ENCODE measurements around the gene JSRP1. TPM values are rescaled to one million over a fixed set of nuclear protein-coding genes. Genes with fewer than 3 reads are reported as not detected.
A peak's percentile ranks its signal among the peaks of the same experiment; 100 is the strongest.

The JSRP1 gene
- total RNA-seq, 1 donor from 2014 or later = not detected

DNA sequence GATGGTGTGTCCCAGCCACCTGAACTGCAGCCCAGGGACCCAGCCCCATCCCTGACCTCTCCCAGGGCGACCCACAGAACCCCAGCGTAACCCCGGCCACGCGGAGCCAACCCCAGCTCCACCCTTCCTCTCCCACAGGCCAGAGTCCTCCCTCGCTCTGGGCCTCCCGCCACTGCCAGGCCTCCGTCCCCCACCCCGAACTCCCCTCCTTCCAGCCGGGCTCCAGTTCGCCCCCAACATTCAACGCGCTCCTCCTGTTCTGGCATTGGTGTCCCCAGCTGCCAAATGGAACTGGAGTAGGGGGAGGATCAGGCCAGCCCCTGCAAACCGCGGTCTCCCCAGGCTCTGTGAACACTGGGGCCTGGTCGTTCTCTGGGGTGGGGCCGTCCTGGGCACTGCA, 44.3 kb upstream of the JSRP1 start:
- Mint-ChIP-seq H3K27me3 (ENCODE audit: unreplicated experiment) (peaks cover 9% of the 10 kb centered on the region), H3K36me3 (ENCODE audit: unreplicated experiment) (no peaks in the 10 kb centered on the region), H3K4me3 (ENCODE audit: unreplicated experiment) (no peak overlapping the region), H3K9me3 (ENCODE audit: unreplicated experiment) (peaks cover 2% of the 10 kb centered on the region), H3K4me1 (ENCODE audit: low read depth, unreplicated experiment) (peaks cover 3% of the 10 kb centered on the region), H3K27ac (ENCODE audit: unreplicated experiment) (no peak overlapping the region)
- TF ChIP-seq, protein P1, sequence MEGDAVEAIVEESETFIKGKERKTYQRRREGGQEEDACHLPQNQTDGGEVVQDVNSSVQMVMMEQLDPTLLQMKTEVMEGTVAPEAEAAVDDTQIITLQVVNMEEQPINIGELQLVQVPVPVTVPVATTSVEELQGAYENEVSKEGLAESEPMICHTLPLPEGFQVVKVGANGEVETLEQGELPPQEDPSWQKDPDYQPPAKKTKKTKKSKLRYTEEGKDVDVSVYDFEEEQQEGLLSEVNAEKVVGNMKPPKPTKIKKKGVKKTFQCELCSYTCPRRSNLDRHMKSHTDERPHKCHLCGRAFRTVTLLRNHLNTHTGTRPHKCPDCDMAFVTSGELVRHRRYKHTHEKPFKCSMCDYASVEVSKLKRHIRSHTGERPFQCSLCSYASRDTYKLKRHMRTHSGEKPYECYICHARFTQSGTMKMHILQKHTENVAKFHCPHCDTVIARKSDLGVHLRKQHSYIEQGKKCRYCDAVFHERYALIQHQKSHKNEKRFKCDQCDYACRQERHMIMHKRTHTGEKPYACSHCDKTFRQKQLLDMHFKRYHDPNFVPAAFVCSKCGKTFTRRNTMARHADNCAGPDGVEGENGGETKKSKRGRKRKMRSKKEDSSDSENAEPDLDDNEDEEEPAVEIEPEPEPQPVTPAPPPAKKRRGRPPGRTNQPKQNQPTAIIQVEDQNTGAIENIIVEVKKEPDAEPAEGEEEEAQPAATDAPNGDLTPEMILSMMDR (IDR thresholded peaks at IDR 0.05; ENCODE audit: partially characterized antibody, unreplicated experiment) = no peak
- no peak for DNase-seq

DNA sequence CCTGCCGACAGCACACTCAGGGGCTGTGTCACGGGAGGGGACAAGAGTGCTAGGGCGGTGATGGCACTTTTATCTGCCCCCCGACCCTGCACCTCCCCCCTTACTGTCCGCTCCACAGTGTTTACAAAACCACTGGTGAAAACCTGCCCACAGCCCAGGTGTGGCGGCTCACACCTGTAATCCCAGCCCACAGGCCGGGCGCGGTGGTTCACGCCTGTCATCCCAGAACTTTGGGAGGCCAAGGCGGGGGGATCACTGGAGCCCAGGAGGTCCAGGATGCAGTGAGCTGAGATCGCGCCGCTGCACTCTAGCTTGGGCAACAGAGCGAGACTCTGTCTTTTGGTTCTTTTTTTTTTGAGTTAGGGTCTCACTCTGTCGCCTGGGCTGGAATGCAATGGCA, 39.9 kb upstream of the JSRP1 start:
- Mint-ChIP-seq H3K4me1 (ENCODE audit: low read depth, unreplicated experiment) (peaks cover 6% of the 10 kb centered on the region), H3K36me3 (ENCODE audit: unreplicated experiment) (no peaks in the 10 kb centered on the region), H3K27ac (ENCODE audit: unreplicated experiment) (no peak overlapping the region)

DNA sequence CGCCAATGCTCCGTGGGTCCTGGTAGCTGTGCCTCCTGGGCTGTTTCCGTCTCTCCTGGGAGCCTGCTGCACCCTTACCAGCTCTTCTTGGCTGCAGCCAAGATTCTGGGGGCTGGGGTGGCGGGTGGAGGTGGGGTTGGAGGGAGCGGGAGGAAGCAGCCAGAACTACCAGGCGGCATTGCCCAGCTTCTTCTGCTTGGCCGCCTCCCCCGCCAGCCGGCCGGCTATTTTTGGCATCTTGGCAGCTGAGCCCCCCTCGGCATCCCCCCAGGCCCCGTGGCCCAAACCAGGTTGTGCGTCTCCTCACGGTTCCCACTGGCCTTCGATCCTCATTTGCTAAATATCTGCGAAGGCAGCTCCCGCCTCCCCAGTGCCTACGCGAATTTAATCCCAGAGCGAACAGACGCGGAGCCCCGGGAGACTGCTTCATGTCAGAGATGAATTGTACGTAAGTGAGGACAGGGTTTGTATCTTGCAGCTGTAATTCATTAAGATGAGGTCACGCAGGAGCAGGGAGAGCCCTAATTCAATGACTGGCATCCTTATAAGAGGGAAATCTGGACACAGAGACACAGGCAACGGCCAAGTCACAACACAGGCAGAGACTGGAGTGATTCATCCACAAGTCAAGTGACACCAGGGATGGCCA, 38.6 kb upstream of the JSRP1 start:
- DNase-seq = peak; percentile 54
- Mint-ChIP-seq H3K27ac (ENCODE audit: unreplicated experiment) (no peak overlapping the region), H3K9me3 (ENCODE audit: unreplicated experiment) (peaks cover 2% of the 10 kb centered on the region), H3K36me3 (ENCODE audit: unreplicated experiment) (no peaks in the 10 kb centered on the region), H3K27me3 (ENCODE audit: unreplicated experiment) (peaks cover 5% of the 10 kb centered on the region), H3K4me3 (ENCODE audit: unreplicated experiment) (peak overlapping the region; percentile 63), H3K4me1 (ENCODE audit: low read depth, unreplicated experiment) (peaks cover 5% of the 10 kb centered on the region)
- TF ChIP-seq, protein P1 (IDR thresholded peaks at IDR 0.05; ENCODE audit: partially characterized antibody, unreplicated experiment) = no peak

More for the DNA sequence above, 39.9 kb upstream of the JSRP1 start:
- Mint-ChIP-seq H3K27me3 (ENCODE audit: unreplicated experiment) (peaks cover 5% of the 10 kb centered on the region), H3K4me3 (ENCODE audit: unreplicated experiment) (no peak overlapping the region), H3K9me3 (ENCODE audit: unreplicated experiment) (peaks cover 2% of the 10 kb centered on the region)
- DNase-seq = no peak
- TF ChIP-seq, protein P1 (IDR thresholded peaks at IDR 0.05; ENCODE audit: partially characterized antibody, unreplicated experiment) = no peak

DNA sequence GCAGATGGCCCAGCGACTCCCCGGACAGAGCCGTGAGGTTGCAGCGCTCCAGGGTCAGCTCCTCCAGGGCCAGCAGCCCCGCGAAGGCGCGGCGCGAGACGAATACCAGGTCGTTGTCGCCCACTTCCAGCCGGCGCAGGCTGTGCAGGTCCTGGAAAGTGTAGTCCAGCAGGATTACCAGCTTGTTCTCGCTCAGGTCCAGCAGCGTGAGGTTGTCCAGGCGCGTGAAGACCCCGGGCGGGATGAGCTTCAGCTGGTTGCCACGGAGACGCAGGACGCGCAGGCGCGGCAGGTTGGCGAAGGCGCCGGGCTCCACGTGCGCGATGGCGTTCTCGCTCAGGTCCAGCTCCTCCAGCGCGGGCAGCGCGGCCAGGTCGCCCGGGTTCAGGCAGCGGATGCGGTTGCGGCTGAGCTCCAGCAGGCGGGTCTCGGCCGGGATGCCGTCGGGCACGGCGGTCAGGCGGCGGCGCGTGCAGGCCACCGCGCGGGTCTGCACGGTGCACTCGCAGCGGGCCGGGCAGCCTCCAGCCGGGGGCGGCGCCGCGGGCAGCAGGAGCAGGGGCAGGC, 35.1 kb upstream of the JSRP1 start:
- H3K4me3 Mint-ChIP-seq (ENCODE audit: unreplicated experiment) = no peak overlapping the region
- H3K4me1 Mint-ChIP-seq (ENCODE audit: low read depth, unreplicated experiment) = peaks cover 12% of the 10 kb centered on the region
- H3K36me3 Mint-ChIP-seq (ENCODE audit: unreplicated experiment) = no peaks in the 10 kb centered on the region
- peak; percentile 84 for DNase-seq
- peaks cover 21% of the 10 kb centered on the region for H3K27me3 Mint-ChIP-seq (ENCODE audit: unreplicated experiment)
- peaks cover 10% of the 10 kb centered on the region for H3K9me3 Mint-ChIP-seq (ENCODE audit: unreplicated experiment)
- H3K27ac Mint-ChIP-seq (ENCODE audit: unreplicated experiment) = no peak overlapping the region
- TF ChIP-seq, protein P1 (IDR thresholded peaks at IDR 0.05; ENCODE audit: partially characterized antibody, unreplicated experiment) = peak; percentile 45

DNA sequence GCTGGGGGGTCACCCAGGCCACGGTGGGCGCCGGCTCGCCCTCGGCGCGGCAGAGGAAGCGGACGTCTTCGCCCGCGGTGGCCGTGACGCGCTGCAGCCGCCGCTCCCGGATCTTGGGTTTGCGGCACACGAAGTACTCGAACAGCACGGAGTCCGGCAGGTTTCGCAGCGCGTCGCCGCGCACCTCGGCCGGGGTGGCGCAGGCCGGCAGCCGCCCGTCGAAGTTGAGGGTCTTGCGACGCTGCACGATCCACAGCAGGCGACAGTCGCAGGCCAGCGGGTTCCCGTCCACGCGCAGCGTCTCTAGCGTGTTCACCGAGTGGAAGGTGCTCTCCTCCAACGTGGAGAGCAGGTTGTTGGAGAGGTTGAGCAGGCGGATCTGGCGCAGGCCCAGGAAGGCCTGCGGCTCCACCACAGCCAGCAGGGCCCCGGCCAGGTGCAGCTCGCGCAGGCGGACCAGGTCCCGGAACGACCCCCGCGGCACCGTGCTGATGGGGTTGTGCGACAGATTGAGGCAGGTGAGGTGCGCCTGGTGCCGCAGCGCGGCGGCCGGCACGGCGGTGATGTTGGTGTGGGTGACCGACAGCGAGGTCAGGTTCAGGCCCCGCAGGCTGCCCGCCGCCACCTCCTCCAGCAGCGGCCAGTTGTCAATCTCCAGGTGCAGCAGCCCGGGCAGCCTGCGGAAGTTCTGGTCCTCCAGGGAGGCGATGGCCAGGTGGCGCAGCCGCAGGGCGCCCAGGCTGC, 34.4 kb upstream of the JSRP1 start:
- TF ChIP-seq, protein P1 (IDR thresholded peaks at IDR 0.05; ENCODE audit: partially characterized antibody, unreplicated experiment) = no peak
- H3K36me3 Mint-ChIP-seq (ENCODE audit: unreplicated experiment) = no peaks in the 10 kb centered on the region
- peaks cover 12% of the 10 kb centered on the region for H3K4me1 Mint-ChIP-seq (ENCODE audit: low read depth, unreplicated experiment)
- H3K27me3 Mint-ChIP-seq (ENCODE audit: unreplicated experiment) = peaks cover 21% of the 10 kb centered on the region
- H3K9me3 Mint-ChIP-seq (ENCODE audit: unreplicated experiment) = peaks cover 10% of the 10 kb centered on the region
- no peak for DNase-seq
- H3K27ac Mint-ChIP-seq (ENCODE audit: unreplicated experiment) = no peak overlapping the region
- H3K4me3 Mint-ChIP-seq (ENCODE audit: unreplicated experiment) = no peak overlapping the region

Measured in glutamatergic neuron (in vitro differentiated cells).